Measurements from ENCODE around the gene ANKRD18B.
"Not testable (repeated sequence)": the region's sequence is repeated elsewhere in the genome, so short reads cannot be mapped to it uniquely, and the experiment has no call there.

GRCh38 chr9:33515342-33515995 lies 8.6 kb upstream of the ANKRD18B start:
- TF ChIP-seq CTCF (IDR thresholded peaks at IDR 0.05; ENCODE audit: low read length); EZH2 (optimal IDR thresholded peaks at IDR 0.05; ENCODE audit: low read depth, low read length); EZH2phosphoT487 (IDR thresholded peaks at IDR 0.05; ENCODE audit: low read length): not testable (repeated sequence)
